ENCODE results near the gene ALKBH3.

The ALKBH3 gene

GRCh38 chr11:43880640-43881159 lies at the start of gene ALKBH3:
Gene ALKBH3 (plus strand): TSS chr11:43880831. CDS start chr11:43882653, 1,822 bp downstream.
- DNase-seq (ENCODE audit: low read depth): peak; percentile 87

GRCh38 chr11:43830928-43831440 lies 49.6 kb upstream of the ALKBH3 start:
- DNase-seq (ENCODE audit: low read depth): peak; percentile 3

- no peak for DNase-seq (ENCODE audit: low read depth)
Measured at GRCh38 chr11:43832536-43832935, 48.1 kb upstream of the ALKBH3 start.

- no peak for DNase-seq (ENCODE audit: low read depth)
Measured at GRCh38 chr11:43833657-43834073, 47.0 kb upstream of the ALKBH3 start.

GRCh38 chr11:43834286-43834685 lies 46.3 kb upstream of the ALKBH3 start:
- no peak for DNase-seq (ENCODE audit: low read depth)

- no peak for DNase-seq (ENCODE audit: low read depth)
Measured at GRCh38 chr11:43835104-43835503, 45.5 kb upstream of the ALKBH3 start.

GRCh38 chr11:43837879-43838278 lies 42.8 kb upstream of the ALKBH3 start:
- no peak for DNase-seq (ENCODE audit: low read depth)

GRCh38 chr11:43842021-43842420 lies 38.6 kb upstream of the ALKBH3 start:
- no peak for DNase-seq (ENCODE audit: low read depth)

GRCh38 chr11:43845816-43846215 lies 34.8 kb upstream of the ALKBH3 start:
- no peak for DNase-seq (ENCODE audit: low read depth)

GRCh38 chr11:43852057-43852636 lies 28.5 kb upstream of the ALKBH3 start:
- DNase-seq (ENCODE audit: low read depth): peak; percentile 36

GRCh38 chr11:43853781-43854180 lies 26.9 kb upstream of the ALKBH3 start:
- no peak for DNase-seq (ENCODE audit: low read depth)

GRCh38 chr11:43856993-43857392 lies 23.6 kb upstream of the ALKBH3 start:
- DNase-seq (ENCODE audit: low read depth): no peak

- no peak for DNase-seq (ENCODE audit: low read depth)
Measured at GRCh38 chr11:43861141-43861540, 19.5 kb upstream of the ALKBH3 start.

- DNase-seq (ENCODE audit: low read depth): no peak
Measured at GRCh38 chr11:43866520-43866919, 14.1 kb upstream of the ALKBH3 start.

- no peak for DNase-seq (ENCODE audit: low read depth)
Measured at GRCh38 chr11:43866969-43867368, 13.7 kb upstream of the ALKBH3 start.

- DNase-seq (ENCODE audit: low read depth): no peak
Measured at GRCh38 chr11:43868852-43869567, 11.6 kb upstream of the ALKBH3 start.

- no peak for DNase-seq (ENCODE audit: low read depth)
Measured at GRCh38 chr11:43871051-43871450, 9.6 kb upstream of the ALKBH3 start.

GRCh38 chr11:43872995-43873394 lies 7.6 kb upstream of the ALKBH3 start:
- no peak for DNase-seq (ENCODE audit: low read depth)

- DNase-seq (ENCODE audit: low read depth): no peak
Measured at GRCh38 chr11:43874078-43874477, 6.6 kb upstream of the ALKBH3 start.

GRCh38 chr11:43874738-43875137 lies 5.9 kb upstream of the ALKBH3 start:
- no peak for DNase-seq (ENCODE audit: low read depth)

- no peak for DNase-seq (ENCODE audit: low read depth)
Measured at GRCh38 chr11:43879789-43880639, 617 bp upstream of the ALKBH3 start.

GRCh38 chr11:43892851-43893250 lies 12.2 kb downstream of the ALKBH3 start:
- DNase-seq (ENCODE audit: low read depth): no peak
